PC-3 (cell line): ENCODE measurements around the gene AGFG2. TPM values are rescaled to one million over a fixed set of nuclear protein-coding genes. Genes with fewer than 3 reads are reported as not detected.

Experiments
- ATAC-seq: fragments of 200-7000 bp; cut with Tn5 transposase; 2 replicates; pipeline ENCODE4 v1.9.1; 2020; ENCODE audit warnings: mild to moderate bottlenecking, moderate library complexity
- BruUV-seq: library from RNA; stranded (reverse); fragments of 400-500 nt; replicated peaks from 2 replicates; lab custom pipeline; 2021; lab: Mats Ljungman, UMichigan
- CTCF ChIA-PET: fragments of 300-600 bp; sonication (Branson Sonifier 250); formaldehyde crosslinking; loops from one replicate; lab custom pipeline; 2022; ENCODE audit warnings: antibody characterized with exemption; lab: Charles Lee
- POLR2A ChIA-PET: fragments of 300-600 bp; sonication (Branson Sonifier 250); formaldehyde crosslinking; loops from one replicate; lab custom pipeline; 2022; ENCODE audit warnings: antibody characterized with exemption; ENCODE audit not compliant: unreplicated experiment; lab: Charles Lee
- DNase-seq: peaks from one replicate; pipeline ENCODE4 v3.0.0-alpha.2; 2015
- H2AFZ ChIP-seq: fragments of 300-600 bp; sonication (generic); 2 replicates; pipeline ENCODE4 v1.6.0; 2016; ENCODE audit warnings: antibody characterized with exemption, low read length
- H3F3A ChIP-seq: fragments of 300-600 bp; sonication (generic); one replicate; pipeline ENCODE4 v1.6.0; 2017; ENCODE audit warnings: antibody characterized with exemption, low read length, control low read depth, mild to moderate bottlenecking; ENCODE audit not compliant: unreplicated experiment
- H3K27ac ChIP-seq: fragments of 300-600 bp; sonication (generic); 2 replicates; pipeline ENCODE4 v1.5.1; 2016; ENCODE audit warnings: mild to moderate bottlenecking, low read length
- H3K27me3 ChIP-seq: fragments of 300-600 bp; sonication (generic); 2 replicates; pipeline ENCODE4 v1.6.1; 2016; ENCODE audit warnings: low read length, mixed read lengths
- H3K36me3 ChIP-seq: fragments of 300-600 bp; sonication (generic); 2 replicates; pipeline ENCODE4 v1.6.1; 2016; ENCODE audit warnings: low read depth, mixed run types, low read length, mixed read lengths
- H3K4me1 ChIP-seq: fragments of 300-600 bp; sonication (generic); 2 replicates; pipeline ENCODE4 v1.5.1; 2016; ENCODE audit warnings: low read length; ENCODE audit not compliant: insufficient read depth
- H3K4me2 ChIP-seq: fragments of 300-600 bp; sonication (generic); 2 replicates; pipeline ENCODE4 v1.6.0; 2016; ENCODE audit warnings: low read length
- H3K4me3 ChIP-seq: fragments of 300-600 bp; sonication (generic); 2 replicates; pipeline ENCODE4 v1.5.1; 2016; ENCODE audit warnings: mild to moderate bottlenecking, low read length, mixed read lengths
- H3K79me2 ChIP-seq: fragments of 300-600 bp; sonication (generic); 2 replicates; pipeline ENCODE4 v1.6.1; 2017; ENCODE audit warnings: low read length, mixed read lengths
- H3K9ac ChIP-seq: fragments of 300-600 bp; sonication (generic); 2 replicates; pipeline ENCODE4 v1.6.0; 2016; ENCODE audit warnings: mild to moderate bottlenecking, low read length
- H3K9me2 ChIP-seq: fragments of 300-600 bp; sonication (generic); replicated peaks from 2 replicates; pipeline ENCODE4 v1.6.1; 2016; ENCODE audit warnings: mixed run types, low read length, mixed read lengths
- H3K9me3 ChIP-seq: fragments of 300-600 bp; sonication (generic); 2 replicates; pipeline ENCODE4 v1.6.1; 2016; ENCODE audit warnings: low read length, mixed read lengths
- H4K20me1 ChIP-seq: fragments of 300-600 bp; sonication (generic); 2 replicates; pipeline ENCODE4 v1.6.1; 2016; ENCODE audit warnings: low read length, mixed read lengths
- CTCF ChIP-seq: fragments of 300-600 bp; sonication (generic); conservative IDR thresholded peaks from 2 replicates; pipeline ENCODE4 v1.5.1; 2017; ENCODE audit warnings: antibody characterized with exemption, low read depth, mild to moderate bottlenecking, low read length
- EZH2 ChIP-seq: fragments of 300-600 bp; sonication (generic); IDR thresholded peaks from one replicate; pipeline ENCODE4 v1.6.1; 2017; ENCODE audit warnings: antibody characterized with exemption, mild to moderate bottlenecking, low read length; ENCODE audit not compliant: unreplicated experiment
- EZH2phosphoT487 ChIP-seq: fragments of 300-600 bp; sonication (generic); IDR thresholded peaks from 2 replicates; pipeline ENCODE4 v1.6.1; 2018; ENCODE audit warnings: mild to moderate bottlenecking, antibody characterized with exemption, low read length, borderline replicate concordance
- intact Hi-C: fragments of 100-400 bp; cut with micrococcal nuclease; formaldehyde crosslinking; loops from 2 replicates; pipeline ENCODE4 v1.9.0; 2023
- total RNA-seq: library from RNA; depleted of rRNA; stranded (reverse); fragments of >200 nt; gene quantifications from 2 replicates; pipeline ENCODE4 v1.2.3, GENCODE V29; 2014

AGFG2 gene
- total RNA-seq, 1 experiment from 2014 or later, result 16.9 TPM

- ATAC-seq (no peak), DNase-seq (no peak)
- CTCF ChIA-PET, result no interaction called here
- Histone ChIP-seq H3K4me1 (peaks cover 24% of the 10 kb centered on the region), H2AFZ (no peak overlapping the region), H3K79me2 (no peaks in the 10 kb centered on the region), H3K36me3 (no peaks in the 10 kb centered on the region), H3K9me2 (no peaks in the 10 kb centered on the region), H3K9ac (no peak overlapping the region), H4K20me1 (no peaks in the 10 kb centered on the region), H3K27me3 (no peaks in the 10 kb centered on the region), H3K4me3 (no peak overlapping the region), H3K9me3 (no peaks in the 10 kb centered on the region), H3K4me2 (no peak overlapping the region), H3K27ac (no peak overlapping the region), H3F3A (no peaks in the 10 kb centered on the region)
- no TSS peak for BruUV-seq
- POLR2A ChIA-PET, result interaction anchor here (0.6 kb wide), 2 partner anchors 9 to 283 kb away, joined by 4 to 42 read pairs; partner anchors contain the start of gene UFSP1
- intact Hi-C loops, result no loop called here
- TF ChIP-seq CTCF, result no peak
- TF ChIP-seq EZH2phosphoT487, result no peak
- TF ChIP-seq EZH2, result no peak
These were observed 67.3 kb downstream of the AGFG2 start for GRCh38 chr7:100606313-100606712.

GRCh38 chr7:100607111-100607510, 68.1 kb downstream of the AGFG2 start:
- TF ChIP-seq EZH2 (no peak), EZH2phosphoT487 (no peak), CTCF (no peak)
- Histone ChIP-seq H3K4me2 (no peak overlapping the region), H3K9ac (no peak overlapping the region), H3K27ac (no peak overlapping the region), H3K9me2 (no peaks in the 10 kb centered on the region), H3K9me3 (no peaks in the 10 kb centered on the region), H3K27me3 (no peaks in the 10 kb centered on the region), H3K36me3 (no peaks in the 10 kb centered on the region), H4K20me1 (no peaks in the 10 kb centered on the region), H3K4me3 (no peak overlapping the region), H3F3A (no peaks in the 10 kb centered on the region), H3K4me1 (peaks cover 24% of the 10 kb centered on the region), H2AFZ (no peak overlapping the region), H3K79me2 (no peaks in the 10 kb centered on the region)
- ATAC-seq (peak; percentile 2; the same call in 1 of the 2 replicates), DNase-seq (peak; percentile 69)
- BruUV-seq, result no TSS peak
- intact Hi-C loops, result no loop called here
- ChIA-PET CTCF (no interaction called here), POLR2A (interaction anchor here (0.6 kb wide), 2 partner anchors 10 to 19 kb away, joined by 3 to 42 read pairs; no protein-coding TSS in a partner anchor)

- CTCF ChIA-PET, result no interaction called here
- H3K27me3 ChIP-seq, result no peaks in the 10 kb centered on the region
- DNase-seq (no peak), ATAC-seq (no peak)
- intact Hi-C loops, result no loop called here
- no peaks in the 10 kb centered on the region for H3K36me3 ChIP-seq
- no peaks in the 10 kb centered on the region for H4K20me1 ChIP-seq
- no TSS peak for BruUV-seq
- TF ChIP-seq CTCF, result no peak
- no peak for TF ChIP-seq EZH2phosphoT487
- TF ChIP-seq EZH2, result no peak
- H3K9me3 ChIP-seq, result no peaks in the 10 kb centered on the region
- H3K9ac ChIP-seq, result no peak overlapping the region
- POLR2A ChIA-PET, result no interaction called here
- no peak overlapping the region for H3K27ac ChIP-seq
- no peaks in the 10 kb centered on the region for H3F3A ChIP-seq
- H3K4me3 ChIP-seq, result no peak overlapping the region
- no peak overlapping the region for H2AFZ ChIP-seq
- H3K4me2 ChIP-seq, result no peak overlapping the region
- no peaks in the 10 kb centered on the region for H3K9me2 ChIP-seq
- H3K79me2 ChIP-seq, result no peaks in the 10 kb centered on the region
- peaks cover 23% of the 10 kb centered on the region for H3K4me1 ChIP-seq
These were observed 71.0 kb downstream of the AGFG2 start for GRCh38 chr7:100609958-100610357.
